Hepatocyte (in vitro differentiated cells): ENCODE results near the gene GNL2. TPM values are rescaled to one million over a fixed set of nuclear protein-coding genes. Genes with fewer than 3 reads are reported as not detected.

Experiments used
- DNase-seq: peaks from one replicate; pipeline ENCODE4 v3.0.0-alpha.2; 2016; ENCODE audit warnings: low spot score
- H2AFZ ChIP-seq: fragments of 200-600 bp; sonication (generic); 2 replicates; pipeline ENCODE4 v1.6.0; 2016; ENCODE audit warnings: antibody characterized with exemption, mild to moderate bottlenecking
- H3K27ac ChIP-seq: fragments of 200-600 bp; sonication (generic); 2 replicates; pipeline ENCODE4 v1.5.1; 2016; ENCODE audit warnings: mild to moderate bottlenecking
- H3K27me3 ChIP-seq: fragments of 200-600 bp; sonication (generic); 2 replicates; pipeline ENCODE4 v1.6.1; 2016
- H3K36me3 ChIP-seq: fragments of 200-600 bp; sonication (generic); replicated peaks from 2 replicates; pipeline ENCODE4 v1.5.1; 2016; ENCODE audit warnings: low read depth; ENCODE audit not compliant: insufficient read depth
- H3K4me1 ChIP-seq: fragments of 200-600 bp; sonication (generic); 2 replicates; pipeline ENCODE4 v1.5.1; 2016; ENCODE audit warnings: mild to moderate bottlenecking, moderate library complexity; ENCODE audit not compliant: insufficient read depth
- H3K4me2 ChIP-seq: fragments of 200-600 bp; sonication (generic); 2 replicates; pipeline ENCODE4 v1.6.0; 2016
- H3K4me3 ChIP-seq: fragments of 200-600 bp; sonication (generic); 2 replicates; pipeline ENCODE4 v1.5.1; 2016; ENCODE audit warnings: mild to moderate bottlenecking
- H3K79me2 ChIP-seq: fragments of 200-600 bp; sonication (generic); 2 replicates; pipeline ENCODE4 v1.6.0; 2017; ENCODE audit warnings: mild to moderate bottlenecking
- H3K9me2 ChIP-seq: fragments of 200-600 bp; sonication (generic); replicated peaks from 2 replicates; pipeline ENCODE4 v1.6.0; 2017; ENCODE audit warnings: mild to moderate bottlenecking; ENCODE audit not compliant: insufficient read depth
- H3K9me3 ChIP-seq: fragments of 200-600 bp; sonication (generic); 2 replicates; pipeline ENCODE4 v1.5.1; 2016; ENCODE audit warnings: low read depth, mild to moderate bottlenecking
- H4K20me1 ChIP-seq: fragments of 200-600 bp; sonication (generic); 2 replicates; pipeline ENCODE4 v1.6.0; 2016; ENCODE audit warnings: mild to moderate bottlenecking; ENCODE audit not compliant: insufficient read depth, poor library complexity, severe bottlenecking
- EZH2 ChIP-seq: fragments of 200-600 bp; sonication (generic); IDR thresholded peaks from 2 replicates; pipeline ENCODE4 v1.6.1; 2016; ENCODE audit warnings: antibody characterized with exemption, mild to moderate bottlenecking, borderline replicate concordance
- EZH2phosphoT487 ChIP-seq: fragments of 200-600 bp; sonication (generic); IDR thresholded peaks from one replicate; pipeline ENCODE4 v1.6.1; 2018; ENCODE audit warnings: antibody characterized with exemption, mild to moderate bottlenecking, low read depth, moderate library complexity; ENCODE audit not compliant: unreplicated experiment, severe bottlenecking
- WGBS: methylation state at CpG from one replicate; pipeline ENCODE4 v1.1.6; 2016; ENCODE audit warnings: low lambda C conversion rate; ENCODE audit errors: missing lambda C conversion rate; 5-methylcytosine and 5-hydroxymethylcytosine counted together
- polyA plus RNA-seq: library from polyadenylated mRNA; unstranded; fragments of >200 nt; fragmentation: Nextera tagmentation; extraction: Ambion mirVana; gene quantifications from 2 replicates; pipeline ENCODE4 v1.2.1, GENCODE V29; 2016
- total RNA-seq: library from RNA; depleted of rRNA; stranded (reverse); fragments of >200 nt; gene quantifications from 2 replicates; pipeline ENCODE4 v1.2.3, GENCODE V29; 2014
- TF ChIP-seq, protein P1 (sequence below): fragments of 200-600 bp; sonication (generic); IDR thresholded peaks from 2 replicates; pipeline ENCODE4 v1.5.1; 2016; ENCODE audit warnings: antibody characterized with exemption, mild to moderate bottlenecking; ENCODE audit not compliant: poor library complexity

The GNL2 gene
- total and polyA plus RNA-seq, 2 experiments from 2014 or later, result 47.2 to 51.7 TPM

DNA sequence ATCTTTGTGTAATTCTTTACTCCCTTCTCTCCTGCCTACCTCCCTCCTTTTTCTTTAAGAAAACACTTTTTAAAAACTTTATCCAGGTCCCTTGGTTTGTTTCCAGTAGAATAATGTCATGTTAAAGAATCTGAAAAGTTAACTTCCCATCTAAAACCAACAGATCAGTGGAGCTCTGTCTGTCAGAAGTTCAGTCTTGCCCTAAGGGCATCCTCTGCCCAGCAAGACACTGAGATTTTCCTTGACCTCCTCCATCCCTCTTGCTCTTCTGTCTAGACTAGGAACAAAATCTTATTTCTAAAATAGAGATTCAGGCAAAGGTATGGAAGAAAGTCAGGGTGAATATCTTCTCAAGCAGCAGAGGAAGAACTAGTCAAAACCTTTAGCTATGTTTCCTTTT is 5.7 kb upstream of the GNL2 start:
- no peaks in the 10 kb centered on the region for H3K36me3 ChIP-seq
- H3K9me2 ChIP-seq, result no peaks in the 10 kb centered on the region
- no peaks in the 10 kb centered on the region for H4K20me1 ChIP-seq
- no peak for DNase-seq
- no peak overlapping the region for H2AFZ ChIP-seq
- TF ChIP-seq, protein P1, sequence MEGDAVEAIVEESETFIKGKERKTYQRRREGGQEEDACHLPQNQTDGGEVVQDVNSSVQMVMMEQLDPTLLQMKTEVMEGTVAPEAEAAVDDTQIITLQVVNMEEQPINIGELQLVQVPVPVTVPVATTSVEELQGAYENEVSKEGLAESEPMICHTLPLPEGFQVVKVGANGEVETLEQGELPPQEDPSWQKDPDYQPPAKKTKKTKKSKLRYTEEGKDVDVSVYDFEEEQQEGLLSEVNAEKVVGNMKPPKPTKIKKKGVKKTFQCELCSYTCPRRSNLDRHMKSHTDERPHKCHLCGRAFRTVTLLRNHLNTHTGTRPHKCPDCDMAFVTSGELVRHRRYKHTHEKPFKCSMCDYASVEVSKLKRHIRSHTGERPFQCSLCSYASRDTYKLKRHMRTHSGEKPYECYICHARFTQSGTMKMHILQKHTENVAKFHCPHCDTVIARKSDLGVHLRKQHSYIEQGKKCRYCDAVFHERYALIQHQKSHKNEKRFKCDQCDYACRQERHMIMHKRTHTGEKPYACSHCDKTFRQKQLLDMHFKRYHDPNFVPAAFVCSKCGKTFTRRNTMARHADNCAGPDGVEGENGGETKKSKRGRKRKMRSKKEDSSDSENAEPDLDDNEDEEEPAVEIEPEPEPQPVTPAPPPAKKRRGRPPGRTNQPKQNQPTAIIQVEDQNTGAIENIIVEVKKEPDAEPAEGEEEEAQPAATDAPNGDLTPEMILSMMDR, result no peak
- TF ChIP-seq EZH2, result no peak
- TF ChIP-seq EZH2phosphoT487, result no peak
- peaks cover 9% of the 10 kb centered on the region for H3K27me3 ChIP-seq
- H3K79me2 ChIP-seq, result no peaks in the 10 kb centered on the region
- H3K9me3 ChIP-seq, result no peaks in the 10 kb centered on the region
- H3K4me3 ChIP-seq, result no peak overlapping the region
- H3K4me2 ChIP-seq, result no peak overlapping the region
- H3K4me1 ChIP-seq, result no peaks in the 10 kb centered on the region
- H3K27ac ChIP-seq, result no peak overlapping the region

DNA sequence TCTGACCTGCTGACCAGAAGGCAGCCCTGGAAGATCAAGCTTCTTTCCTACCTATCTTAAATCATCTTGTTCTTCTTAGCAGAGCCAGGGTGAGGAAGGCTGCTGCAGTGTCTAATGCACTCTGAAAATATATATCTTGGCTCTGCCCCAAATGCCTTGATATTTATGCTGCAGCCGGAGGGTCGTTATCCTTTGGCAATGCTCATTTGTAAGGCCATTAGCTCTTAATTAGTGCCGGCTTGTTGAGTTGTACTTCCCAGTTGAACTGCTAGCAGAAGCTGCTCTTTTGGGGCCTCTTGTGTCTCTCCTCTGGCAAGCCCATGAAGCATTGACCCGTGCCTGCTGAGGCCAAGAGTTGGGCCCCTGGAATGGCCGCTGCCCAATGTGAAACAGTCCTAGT is 4.2 kb upstream of the GNL2 start:
- WGBS, result 86% methylated on average over 5 of the region's 5 CpGs
- Histone ChIP-seq H3K4me3 (no peak overlapping the region), H3K36me3 (no peaks in the 10 kb centered on the region), H3K27ac (no peak overlapping the region), H2AFZ (no peak overlapping the region), H3K79me2 (peaks cover 7% of the 10 kb centered on the region), H3K4me1 (peaks cover under 1% of the 10 kb centered on the region), H3K9me2 (no peaks in the 10 kb centered on the region), H3K4me2 (no peak overlapping the region), H3K9me3 (no peaks in the 10 kb centered on the region), H4K20me1 (peaks cover 2% of the 10 kb centered on the region), H3K27me3 (peaks cover 8% of the 10 kb centered on the region)
- DNase-seq, result no peak
- TF ChIP-seq, protein P1, result no peak
- TF ChIP-seq EZH2 (no peak), EZH2phosphoT487 (no peak)

DNA sequence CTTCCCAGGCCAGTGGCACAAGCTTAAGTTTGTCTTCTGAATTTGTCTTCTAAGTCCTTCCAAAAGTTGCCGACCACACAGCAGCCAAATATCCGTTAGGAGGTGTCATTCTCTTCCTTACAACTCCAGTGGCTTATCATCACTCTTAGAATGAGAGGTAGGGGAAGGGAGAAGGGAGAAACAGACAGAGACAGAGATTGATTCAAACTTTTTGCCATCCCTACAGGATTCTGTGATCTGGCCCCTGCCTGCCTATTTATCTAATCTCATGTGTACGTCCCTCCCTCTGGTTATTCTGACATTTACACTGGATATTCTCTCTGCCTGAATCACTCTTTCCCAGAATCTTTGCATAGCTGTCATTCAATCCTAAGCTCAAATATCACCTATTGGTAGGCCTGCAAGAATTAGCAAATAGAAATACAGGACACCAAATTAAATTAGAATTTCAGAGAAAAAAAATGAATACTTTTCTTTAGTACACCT is 488 bp upstream of the GNL2 start:
- Histone ChIP-seq H3K27ac (peak overlapping the region; percentile 60), H3K9me2 (no peaks in the 10 kb centered on the region), H3K79me2 (peaks cover 37% of the 10 kb centered on the region), H2AFZ (peak overlapping the region; percentile 96), H3K27me3 (peaks cover 3% of the 10 kb centered on the region), H3K4me1 (peaks cover 11% of the 10 kb centered on the region), H3K4me2 (peak overlapping the region; percentile 91), H3K36me3 (no peaks in the 10 kb centered on the region), H3K4me3 (peak overlapping the region; percentile 64), H4K20me1 (peaks cover 14% of the 10 kb centered on the region), H3K9me3 (no peaks in the 10 kb centered on the region)
- DNase-seq, result no peak
- TF ChIP-seq EZH2phosphoT487, result no peak
- TF ChIP-seq, protein P1, result no peak
- TF ChIP-seq EZH2, result no peak
- WGBS, result 7% methylated on average over 3 of the region's 3 CpGs

DNA sequence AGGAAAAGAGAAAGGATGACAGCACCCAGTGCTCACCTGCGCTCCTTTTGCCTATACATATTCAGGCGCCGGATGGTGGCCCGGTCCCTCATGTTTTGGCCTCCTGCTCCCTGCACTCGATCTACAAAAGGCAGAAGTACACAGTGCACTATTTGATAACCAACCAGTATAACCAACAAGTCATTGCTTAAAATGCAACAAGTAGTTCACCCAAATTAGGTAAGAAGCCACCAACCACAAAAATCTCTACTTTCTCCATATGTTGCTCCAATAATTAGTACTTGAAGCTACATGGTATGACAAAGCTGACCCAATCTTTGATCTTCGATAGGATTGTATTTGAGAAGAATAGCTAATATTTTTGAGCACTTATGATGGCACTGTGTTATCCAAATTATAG is 2.0 kb downstream of the GNL2 start:
- no peak for DNase-seq
- Histone ChIP-seq H3K4me2 (peak overlapping the region; percentile 87), H4K20me1 (peaks cover 14% of the 10 kb centered on the region), H3K9me2 (no peaks in the 10 kb centered on the region), H3K9me3 (no peaks in the 10 kb centered on the region), H2AFZ (no peak overlapping the region), H3K27me3 (no peaks in the 10 kb centered on the region), H3K4me1 (peaks cover 11% of the 10 kb centered on the region), H3K79me2 (peaks cover 47% of the 10 kb centered on the region), H3K4me3 (no peak overlapping the region), H3K27ac (no peak overlapping the region), H3K36me3 (no peaks in the 10 kb centered on the region)
- TF ChIP-seq EZH2 (no peak), EZH2phosphoT487 (no peak)
- TF ChIP-seq, protein P1, result no peak
- 96% methylated on average over 6 of the region's 6 CpGs for WGBS
